GM12865 (cell line): ENCODE measurements around the gene SLC35F4.

Experiments
- DNase-seq: peaks from one replicate; pipeline ENCODE4 v3.0.0; 2010; ENCODE audit warnings: low read depth
- H3K4me3 ChIP-seq: 2 replicates; pipeline ENCODE4 v1.5.1; 2011; ENCODE audit warnings: mild to moderate bottlenecking, low read depth, low read length, control low read depth
- TF ChIP-seq, protein P1 (sequence below): IDR thresholded peaks from 2 replicates; pipeline ENCODE4 v1.5.1; 2011; ENCODE audit warnings: low read length, control low read depth, low read depth, inconsistent platforms; ENCODE audit not compliant: insufficient read depth; ENCODE audit errors: missing control alignments

SLC35F4 gene

DNA sequence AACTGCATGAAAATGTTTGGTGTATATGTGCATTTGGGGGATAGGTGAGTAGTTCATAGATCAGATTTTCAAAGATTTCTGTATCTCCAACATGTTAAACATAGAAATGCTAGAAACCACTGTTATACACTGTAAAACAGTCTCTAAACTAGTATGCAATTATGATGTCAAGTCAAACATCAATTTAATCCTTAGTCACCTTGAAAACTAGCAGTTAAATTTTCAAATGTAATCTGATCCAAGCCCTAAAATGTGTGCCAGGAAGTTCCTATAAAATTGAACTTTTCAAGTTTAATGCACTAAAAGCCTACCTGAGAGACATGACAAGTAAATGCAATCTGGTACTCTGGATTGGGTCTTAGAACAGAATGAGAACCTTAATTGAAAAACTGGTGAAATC is 14.5 kb downstream of the SLC35F4 start:
- TF ChIP-seq, protein P1, sequence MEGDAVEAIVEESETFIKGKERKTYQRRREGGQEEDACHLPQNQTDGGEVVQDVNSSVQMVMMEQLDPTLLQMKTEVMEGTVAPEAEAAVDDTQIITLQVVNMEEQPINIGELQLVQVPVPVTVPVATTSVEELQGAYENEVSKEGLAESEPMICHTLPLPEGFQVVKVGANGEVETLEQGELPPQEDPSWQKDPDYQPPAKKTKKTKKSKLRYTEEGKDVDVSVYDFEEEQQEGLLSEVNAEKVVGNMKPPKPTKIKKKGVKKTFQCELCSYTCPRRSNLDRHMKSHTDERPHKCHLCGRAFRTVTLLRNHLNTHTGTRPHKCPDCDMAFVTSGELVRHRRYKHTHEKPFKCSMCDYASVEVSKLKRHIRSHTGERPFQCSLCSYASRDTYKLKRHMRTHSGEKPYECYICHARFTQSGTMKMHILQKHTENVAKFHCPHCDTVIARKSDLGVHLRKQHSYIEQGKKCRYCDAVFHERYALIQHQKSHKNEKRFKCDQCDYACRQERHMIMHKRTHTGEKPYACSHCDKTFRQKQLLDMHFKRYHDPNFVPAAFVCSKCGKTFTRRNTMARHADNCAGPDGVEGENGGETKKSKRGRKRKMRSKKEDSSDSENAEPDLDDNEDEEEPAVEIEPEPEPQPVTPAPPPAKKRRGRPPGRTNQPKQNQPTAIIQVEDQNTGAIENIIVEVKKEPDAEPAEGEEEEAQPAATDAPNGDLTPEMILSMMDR, result no peak
- H3K4me3 ChIP-seq, result no peak overlapping the region
- no peak for DNase-seq

DNA sequence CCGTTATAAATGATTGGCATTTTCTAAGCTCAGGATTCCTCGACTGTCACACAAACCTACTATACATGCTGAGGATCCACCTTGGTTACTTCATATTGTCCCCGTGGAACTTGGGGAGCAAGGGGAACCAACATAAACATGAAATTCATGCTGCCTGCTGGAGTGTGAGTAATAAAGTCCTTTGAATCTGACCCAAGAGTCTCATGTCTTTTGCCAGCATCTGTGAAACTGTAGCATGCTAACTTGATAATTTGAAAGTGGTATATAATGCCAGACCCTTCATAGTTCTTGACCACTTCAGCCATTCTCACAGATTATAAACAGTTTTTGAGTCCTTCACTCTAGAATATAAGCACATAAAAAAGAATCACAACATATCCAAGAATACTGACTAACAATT is 17.1 kb downstream of the SLC35F4 start:
- TF ChIP-seq, protein P1, result no peak
- no peak for DNase-seq

DNA sequence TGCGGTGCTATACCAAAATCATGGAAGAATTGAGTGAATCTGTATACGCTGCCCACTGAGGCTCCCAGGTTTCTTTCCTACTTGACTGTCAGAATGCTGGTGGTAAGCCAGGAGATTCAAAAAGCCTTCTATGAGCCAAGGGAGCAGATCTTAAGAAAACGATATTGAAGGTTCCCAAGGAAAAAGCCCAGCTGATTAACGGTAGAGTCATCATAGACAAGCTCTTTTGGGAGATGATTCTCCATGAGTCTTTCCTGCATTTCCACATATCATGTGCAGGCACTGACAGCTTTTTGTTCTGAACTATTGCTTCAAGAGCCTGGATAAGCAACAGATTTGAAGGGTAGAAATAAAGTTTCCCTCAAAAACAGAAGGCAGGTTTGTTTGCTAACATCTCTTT is 17.5 kb downstream of the SLC35F4 start:
- H3K4me3 ChIP-seq, result no peak overlapping the region
- TF ChIP-seq, protein P1, result no peak
- no peak for DNase-seq

More for the DNA sequence above, 17.1 kb downstream of the SLC35F4 start:
- H3K4me3 ChIP-seq, result no peak overlapping the region

DNA sequence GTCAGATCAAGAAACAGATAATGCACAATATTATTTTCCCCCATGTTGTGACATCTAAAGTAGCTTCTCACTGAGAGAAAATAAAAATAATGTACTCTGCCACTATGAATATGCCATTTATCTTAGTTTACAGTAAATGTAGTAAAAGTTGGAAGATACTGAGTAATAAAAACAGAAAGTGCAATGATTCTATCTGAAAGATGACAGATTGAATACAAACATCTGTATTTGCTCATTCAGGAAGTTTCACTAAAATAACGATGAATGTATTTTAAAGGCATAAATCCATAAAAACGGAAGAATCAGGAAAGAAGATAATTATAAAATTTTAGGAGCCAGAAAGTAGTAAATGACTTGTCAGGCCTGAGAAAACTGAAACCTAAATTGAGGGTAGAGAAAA is 18.2 kb downstream of the SLC35F4 start:
- DNase-seq, result no peak
- no peak overlapping the region for H3K4me3 ChIP-seq
- TF ChIP-seq, protein P1, result no peak

DNA sequence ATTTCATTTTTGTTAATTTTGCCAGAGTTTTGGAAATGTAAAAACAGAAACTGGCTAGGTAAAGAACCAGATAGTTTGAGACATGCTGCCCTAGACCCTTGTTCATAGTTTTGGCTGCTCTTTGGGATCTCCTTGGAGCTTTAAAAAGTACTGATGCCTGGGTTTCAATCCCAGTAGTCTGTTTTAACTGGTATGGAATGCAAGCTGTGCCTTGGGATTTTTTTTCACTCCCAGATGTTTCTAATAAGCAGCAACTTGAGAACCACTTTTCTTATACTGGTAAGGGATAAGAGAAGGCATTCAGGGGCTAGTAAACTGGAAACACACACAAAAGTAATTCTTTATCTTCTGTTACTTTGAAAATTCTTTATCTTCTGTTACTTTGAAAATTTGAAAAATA is 18.8 kb downstream of the SLC35F4 start:
- no peak for DNase-seq
- TF ChIP-seq, protein P1, result no peak
- no peak overlapping the region for H3K4me3 ChIP-seq

DNA sequence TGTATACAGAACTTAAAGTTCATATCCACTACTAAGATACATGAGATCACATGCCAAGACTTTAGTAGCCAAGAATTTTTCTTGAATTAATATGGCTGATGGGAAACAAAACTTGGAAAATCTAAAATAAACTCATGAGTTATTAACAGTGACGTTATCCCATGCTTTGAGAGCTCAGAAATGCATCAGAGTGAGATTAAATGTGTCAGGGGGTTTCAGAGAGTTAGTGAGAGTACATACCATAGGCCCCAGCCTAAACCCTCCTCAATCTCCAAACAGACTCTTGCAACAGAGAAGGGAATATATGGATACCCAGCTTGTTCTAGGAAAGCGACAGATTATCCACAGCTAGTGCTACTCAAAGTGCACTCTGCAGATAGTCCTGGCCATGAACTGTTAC is 19.3 kb downstream of the SLC35F4 start:
- no peak for DNase-seq
- TF ChIP-seq, protein P1, result no peak
- no peak overlapping the region for H3K4me3 ChIP-seq

DNA sequence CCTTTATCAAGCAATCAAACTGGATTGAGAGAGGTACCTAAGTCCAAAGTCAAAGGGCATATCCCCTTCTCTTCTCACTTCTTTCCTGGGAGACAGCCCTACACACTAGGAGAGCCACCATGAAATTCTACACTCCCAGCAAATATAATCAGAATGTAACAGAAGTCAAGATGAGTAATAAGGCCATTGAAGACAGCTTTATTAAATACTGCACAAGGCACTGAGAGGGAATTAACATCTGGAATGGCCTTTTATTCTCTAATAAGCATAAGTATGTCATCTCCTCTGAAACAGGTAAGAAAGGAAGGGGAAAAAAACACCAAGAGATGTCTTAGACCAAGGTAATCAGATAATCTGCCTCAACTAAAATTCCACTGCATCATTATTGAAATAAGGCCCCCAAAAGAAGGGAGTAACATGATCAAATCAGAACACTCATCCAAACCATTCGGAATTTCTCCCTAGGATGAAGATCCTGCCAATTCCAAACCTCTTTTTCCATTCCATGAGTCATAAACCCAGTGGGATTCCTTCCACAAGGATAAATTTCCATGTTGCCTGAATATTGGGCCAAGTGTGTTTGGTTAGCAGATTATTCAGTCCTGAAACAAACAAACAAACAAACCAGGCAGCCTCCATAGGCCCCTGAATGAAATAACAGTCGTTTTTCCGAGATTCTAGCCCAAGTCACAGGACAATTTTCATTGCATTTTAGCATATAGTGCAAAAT is 19.9 kb downstream of the SLC35F4 start:
- no peak for DNase-seq
- H3K4me3 ChIP-seq, result no peak overlapping the region
- TF ChIP-seq, protein P1, result no peak
